Measurements from ENCODE around the gene IFITM2.

GRCh38 chr11:276219-276618 is 31.4 kb upstream of the IFITM2 start:
- TF ChIP-seq, protein P1, sequence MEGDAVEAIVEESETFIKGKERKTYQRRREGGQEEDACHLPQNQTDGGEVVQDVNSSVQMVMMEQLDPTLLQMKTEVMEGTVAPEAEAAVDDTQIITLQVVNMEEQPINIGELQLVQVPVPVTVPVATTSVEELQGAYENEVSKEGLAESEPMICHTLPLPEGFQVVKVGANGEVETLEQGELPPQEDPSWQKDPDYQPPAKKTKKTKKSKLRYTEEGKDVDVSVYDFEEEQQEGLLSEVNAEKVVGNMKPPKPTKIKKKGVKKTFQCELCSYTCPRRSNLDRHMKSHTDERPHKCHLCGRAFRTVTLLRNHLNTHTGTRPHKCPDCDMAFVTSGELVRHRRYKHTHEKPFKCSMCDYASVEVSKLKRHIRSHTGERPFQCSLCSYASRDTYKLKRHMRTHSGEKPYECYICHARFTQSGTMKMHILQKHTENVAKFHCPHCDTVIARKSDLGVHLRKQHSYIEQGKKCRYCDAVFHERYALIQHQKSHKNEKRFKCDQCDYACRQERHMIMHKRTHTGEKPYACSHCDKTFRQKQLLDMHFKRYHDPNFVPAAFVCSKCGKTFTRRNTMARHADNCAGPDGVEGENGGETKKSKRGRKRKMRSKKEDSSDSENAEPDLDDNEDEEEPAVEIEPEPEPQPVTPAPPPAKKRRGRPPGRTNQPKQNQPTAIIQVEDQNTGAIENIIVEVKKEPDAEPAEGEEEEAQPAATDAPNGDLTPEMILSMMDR (IDR thresholded peaks at IDR 0.05), result no peak
- no peak for TF ChIP-seq POLR2AphosphoS5 (IDR thresholded peaks at IDR 0.05)
